Esophagus squamous epithelium (tissue), 4 donors: ENCODE measurements around the gene SEC24C.

Source experiments
- CTCF ChIP-seq, 6 experiments: fragments of 450-650 bp in 4 of 6; fragments of 200-600 bp in 2 of 6; sonication (generic) in 2 of 6; IDR thresholded peaks; one replicate each; pipeline ENCODE4 v1.5.1; 2016 to 2019; ENCODE audit warnings: antibody characterized with exemption in 6 of 6, mild to moderate bottlenecking in 4 of 6, moderate library complexity in 4 of 6
- POLR2A ChIP-seq, 4 donors: fragments of 450-650 bp; IDR thresholded peaks; one replicate each; pipeline ENCODE4 v1.6.1; 2017; ENCODE audit warnings: antibody characterized with exemption in 4 of 4, mild to moderate bottlenecking in 4 of 4, moderate library complexity in 3 of 4

- TF ChIP-seq CTCF (IDR thresholded peaks at IDR 0.05) = no peak
- no peak for TF ChIP-seq POLR2A (IDR thresholded peaks at IDR 0.05)
These were observed 27.9 kb upstream of the SEC24C start for GRCh38 chr10:73716251-73716650.
